IMR-90 (cell line): ENCODE measurements around the gene ATXN10. TPM values are rescaled to one million over a fixed set of nuclear protein-coding genes. Genes with fewer than 3 reads are reported as not detected.

Experiments
- ATAC-seq: fragments of 200-7000 bp; cut with Tn5 transposase; 2 replicates; pipeline ENCODE4 v1.9.1; 2020; ENCODE audit warnings: low read depth, mild to moderate bottlenecking, moderate library complexity
- BruUV-seq: library from RNA; stranded (reverse); fragments of 400-500 nt; replicated peaks from 2 replicates; lab custom pipeline; 2021; lab: Mats Ljungman, UMichigan
- CTCF ChIA-PET: fragments of 300-600 bp; formaldehyde crosslinking; extraction: SDS; loops from one replicate; lab custom pipeline; 2021; ENCODE audit warnings: antibody characterized with exemption; lab: Yijun Ruan, JAX
- POLR2A ChIA-PET: fragments of 300-600 bp; sonication (Branson Sonifier 250); formaldehyde crosslinking; loops from one replicate; lab custom pipeline; 2022; ENCODE audit warnings: antibody characterized with exemption; ENCODE audit not compliant: unreplicated experiment; lab: Charles Lee
- DNase-seq: peaks from one replicate; pipeline ENCODE4 v3.0.0; 2013
- H2AFZ ChIP-seq: replicated peaks from 2 replicates; pipeline ENCODE3; 2013; ENCODE audit warnings: low read length, mild to moderate bottlenecking; ENCODE audit not compliant: poor library complexity
- H2AK5ac ChIP-seq: 2 replicates; pipeline ENCODE4 v1.6.1; 2013; ENCODE audit warnings: low read depth, low read length, inconsistent platforms
- H2AK9ac ChIP-seq: replicated peaks from 2 replicates; pipeline ENCODE3; 2013; ENCODE audit warnings: mild to moderate bottlenecking, low read depth, low read length, moderate library complexity; ENCODE audit not compliant: poor library complexity
- H2BK120ac ChIP-seq: 2 replicates; pipeline ENCODE4 v1.6.1; 2013; ENCODE audit warnings: low read depth, low read length, inconsistent platforms
- H2BK15ac ChIP-seq: 3 replicates; pipeline ENCODE4 v1.6.1; 2013; ENCODE audit warnings: low read depth, low read length, inconsistent platforms
- H2BK20ac ChIP-seq: 2 replicates; pipeline ENCODE4 v1.6.1; 2013; ENCODE audit warnings: low read depth, mild to moderate bottlenecking, inconsistent platforms, low read length, moderate library complexity
- H2BK5ac ChIP-seq: 2 replicates; pipeline ENCODE4 v1.6.1; 2013; ENCODE audit warnings: mild to moderate bottlenecking, low read depth, low read length, inconsistent platforms; ENCODE audit not compliant: poor library complexity, severe bottlenecking
- H3K14ac ChIP-seq: replicated peaks from 2 replicates; pipeline ENCODE4 v1.6.1; 2013; ENCODE audit warnings: low read depth, low read length, inconsistent platforms
- H3K18ac ChIP-seq: 2 replicates; pipeline ENCODE4 v1.6.1; 2013; ENCODE audit warnings: low read depth, low read length, control low read depth
- H3K23ac ChIP-seq: 2 replicates; pipeline ENCODE4 v1.6.1; 2013; ENCODE audit warnings: low read depth, low read length, inconsistent platforms
- H3K27ac ChIP-seq: 2 replicates; pipeline ENCODE4 v1.5.1; 2013; ENCODE audit warnings: mild to moderate bottlenecking, control low read depth, low read length; ENCODE audit not compliant: insufficient read depth
- H3K27me3 ChIP-seq: 2 replicates; pipeline ENCODE4 v1.6.1; 2013; ENCODE audit warnings: low read length; ENCODE audit not compliant: control insufficient read depth, insufficient read depth
- H3K36me3 ChIP-seq: 2 replicates; pipeline ENCODE4 v1.6.1; 2013; ENCODE audit warnings: low read length, mixed read lengths; ENCODE audit not compliant: control insufficient read depth, insufficient read depth
- H3K4ac ChIP-seq: 2 replicates; pipeline ENCODE4 v1.6.1; 2013; ENCODE audit warnings: low read depth, low read length, inconsistent platforms
- H3K4me1 ChIP-seq: 2 replicates; pipeline ENCODE4 v1.6.1; 2013; ENCODE audit warnings: low read length, mixed read lengths; ENCODE audit not compliant: control insufficient read depth, insufficient read depth
- H3K4me2 ChIP-seq: 2 replicates; pipeline ENCODE4 v1.6.1; 2013; ENCODE audit warnings: low read depth, mild to moderate bottlenecking, control low read depth, low read length, moderate library complexity
- H3K4me3 ChIP-seq: 2 replicates; pipeline ENCODE4 v1.5.1; 2013; ENCODE audit warnings: low read depth, mild to moderate bottlenecking, control low read depth, low read length, moderate library complexity; ENCODE audit not compliant: insufficient read depth
- H3K56ac ChIP-seq: 2 replicates; pipeline ENCODE4 v1.6.1; 2013; ENCODE audit warnings: low read length, inconsistent platforms; ENCODE audit not compliant: insufficient read depth; ENCODE audit errors: extremely low read depth
- H3K79me1 ChIP-seq, 2 experiments: 2 replicates each; pipeline ENCODE4 v1.6.1; 2013; ENCODE audit warnings: low read length in 2 of 2, inconsistent platforms in 1 of 2, low read depth in 1 of 2
- H3K9ac ChIP-seq: 2 replicates; pipeline ENCODE4 v1.6.1; 2013; ENCODE audit warnings: low read depth, low read length, control low read depth
- H3K9me1 ChIP-seq: 2 replicates; pipeline ENCODE4 v1.6.1; 2013; ENCODE audit warnings: low read length, inconsistent platforms; ENCODE audit not compliant: insufficient read depth
- H3K9me3 ChIP-seq: 2 replicates; pipeline ENCODE4 v1.6.1; 2013; ENCODE audit warnings: low read length; ENCODE audit not compliant: control insufficient read depth, insufficient read depth
- H4K20me1 ChIP-seq: 2 replicates; pipeline ENCODE4 v1.6.1; 2013; ENCODE audit warnings: low read length, inconsistent platforms; ENCODE audit not compliant: insufficient read depth
- H4K5ac ChIP-seq: 2 replicates; pipeline ENCODE4 v1.6.1; 2013; ENCODE audit warnings: mild to moderate bottlenecking, low read depth, low read length, control low read depth
- H4K8ac ChIP-seq, 2 experiments: 2 replicates each; pipeline ENCODE4 v1.6.1; 2013; ENCODE audit warnings: low read depth in 2 of 2, low read length in 2 of 2, control low read depth in 1 of 2, inconsistent platforms in 1 of 2
- H4K91ac ChIP-seq: 2 replicates; pipeline ENCODE4 v1.6.1; 2013; ENCODE audit warnings: low read depth, low read length, inconsistent platforms; ENCODE audit not compliant: insufficient read depth
- CEBPB ChIP-seq: IDR thresholded peaks from 2 replicates; pipeline ENCODE4 v1.6.1; 2012; ENCODE audit warnings: low read depth, low read length, improper control_type of control experiment
- FOS ChIP-seq: fragments of 150-350 bp; IDR thresholded peaks from 2 replicates; pipeline ENCODE4 v1.6.1; 2016; ENCODE audit warnings: low read depth, low read length
- MAFK ChIP-seq: IDR thresholded peaks from 2 replicates; pipeline ENCODE4 v1.6.1; 2012; ENCODE audit warnings: low read depth, low read length, improper control_type of control experiment
- WGBS, 2 experiments: methylation state at CpG; one replicate each; pipeline versions ENCODE4 v1.1.5 to v1.1.7; 2013; ENCODE audit warnings: missing lambda C conversion rate in 2 of 2; ENCODE audit not compliant: insufficient read length in 1 of 2; ENCODE audit errors: extremely low coverage in 2 of 2; 5-methylcytosine and 5-hydroxymethylcytosine counted together
- dilution Hi-C: fragments of 300-500 bp; cut with HindIII; formaldehyde crosslinking; loops from one replicate; pipeline ENCODE4 v1.14.3; 2018; ENCODE audit warnings: low sequenced_read_pairs; ENCODE audit not compliant: unreplicated experiment
- in situ Hi-C: fragments of 300-500 bp; cut with MboI; formaldehyde crosslinking; loops from 3 replicates; pipeline ENCODE4 v1.14.3; 2019; ENCODE audit warnings: low sequenced_read_pairs, inconsistent platforms, mixed read lengths
- intact Hi-C: fragments of 100-400 bp; cut with micrococcal nuclease; formaldehyde crosslinking; loops from 2 replicates; pipeline ENCODE4 v1.10.0; 2022
- polyA plus RNA-seq, 3 experiments: library from polyadenylated mRNA; depleted of rRNA; stranded (reverse); fragments of >200 nt; gene quantifications; 2 replicates each; pipeline ENCODE4 v1.2.3, GENCODE V29; 2012; ENCODE audit warnings: low replicate concordance in 1 of 3
- total RNA-seq: library from RNA; depleted of rRNA; stranded (reverse); fragments of >200 nt; gene quantifications from 2 replicates; pipeline ENCODE4 v1.2.3, GENCODE V29; 2012
- TF ChIP-seq, protein P1 (sequence below): fragments of 150-350 bp; IDR thresholded peaks from 2 replicates; pipeline ENCODE4 v1.6.1; 2016; ENCODE audit warnings: low read depth, mild to moderate bottlenecking, low read length, moderate library complexity, borderline replicate concordance

The ATXN10 gene
- total and polyA plus RNA-seq, 2 of the 4 experiments (the other 2 are of a cell fraction): 116 to 231 TPM

DNA sequence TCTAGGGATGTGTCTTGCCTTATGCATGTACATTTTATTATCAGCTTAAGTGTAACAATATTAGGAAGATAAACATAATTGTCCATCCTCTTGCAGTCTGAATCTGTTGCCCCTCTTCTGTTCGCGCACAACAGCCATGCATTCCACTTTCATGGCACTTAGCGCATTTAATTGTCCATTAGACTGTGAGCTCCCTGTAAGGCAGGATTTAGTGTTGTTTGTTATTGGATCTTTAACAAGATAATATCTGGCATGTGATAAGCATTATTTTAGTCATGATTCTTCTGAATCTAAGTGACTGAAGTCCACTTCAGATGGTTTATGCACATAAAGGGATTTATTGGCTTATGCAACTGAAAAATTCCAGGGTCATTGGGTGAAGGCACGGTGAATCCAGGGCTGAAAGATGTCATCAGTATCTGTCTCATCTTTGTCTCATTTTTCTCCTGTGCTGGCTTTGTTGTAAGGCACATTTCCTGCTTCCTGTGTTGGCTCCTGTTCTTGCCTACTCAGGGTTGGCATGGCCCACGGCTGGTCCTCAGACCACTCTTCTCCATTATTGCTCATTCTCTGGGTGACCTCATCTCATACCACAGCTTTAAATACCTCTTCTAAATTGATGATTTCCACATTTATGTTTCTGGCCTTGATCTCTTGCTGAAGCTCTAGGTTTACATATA lies 37.6 kb downstream of the ATXN10 start:
- Histone ChIP-seq H3K23ac (no peak overlapping the region), H2BK15ac (0 out of 3 replicates have a peak overlapping the region, but pooled peaks have one; percentile 23), H3K56ac (no peak overlapping the region), H3K4me3 (no peak overlapping the region), H3K14ac (peak overlapping the region; percentile 16; the same call in 1 of the 2 replicates), H4K8ac (peak overlapping the region in 1 of 2 experiments; percentile 12; a peak in 1 of 4 replicates), H4K91ac (no peak overlapping the region), H3K27ac (no peak overlapping the region), H3K9me3 (no peaks in the 10 kb centered on the region), H2BK120ac (no peak overlapping the region), H3K18ac (peak overlapping the region; percentile 37; the same call in 1 of the 2 replicates), H2AK9ac (no peak overlapping the region), H3K4me2 (peak overlapping the region; percentile 67), H3K4me1 (peaks cover 17% of the 10 kb centered on the region), H3K9me1 (peaks cover 28% of the 10 kb centered on the region), H4K5ac (no peak overlapping the region), H3K79me1 (peaks cover 36 to 76% of the 10 kb centered on the region in 2 experiments), H2AK5ac (0 out of 2 replicates have a peak overlapping the region, but pooled peaks have one; percentile 20), H3K27me3 (no peaks in the 10 kb centered on the region), H2BK20ac (0 out of 2 replicates have a peak overlapping the region, but pooled peaks have one; percentile 11), H2BK5ac (peak overlapping the region; percentile 74), H2AFZ (no peak overlapping the region), H3K9ac (no peak overlapping the region), H3K4ac (no peak overlapping the region), H4K20me1 (peaks cover 58% of the 10 kb centered on the region), H3K36me3 (peaks cover 13% of the 10 kb centered on the region)
- peak; percentile 79 for DNase-seq
- ChIA-PET CTCF (no interaction called here), POLR2A (interaction anchor here (1.7 kb wide), 1 partner anchor 38 kb away, joined by 9 read pairs; the partner anchor contains the start of gene ATXN10)
- dilution Hi-C loops: no loop called here
- 0% methylated on average over 1 of the region's 5 CpGs; no CpG with 5 or more reads in 1 of the 2 experiments for WGBS, 2 experiments
- intact Hi-C loops: no loop called here
- no TSS peak for BruUV-seq
- in situ Hi-C loops: no loop called here
- peak; percentile 88 for ATAC-seq
- TF ChIP-seq, protein P1, sequence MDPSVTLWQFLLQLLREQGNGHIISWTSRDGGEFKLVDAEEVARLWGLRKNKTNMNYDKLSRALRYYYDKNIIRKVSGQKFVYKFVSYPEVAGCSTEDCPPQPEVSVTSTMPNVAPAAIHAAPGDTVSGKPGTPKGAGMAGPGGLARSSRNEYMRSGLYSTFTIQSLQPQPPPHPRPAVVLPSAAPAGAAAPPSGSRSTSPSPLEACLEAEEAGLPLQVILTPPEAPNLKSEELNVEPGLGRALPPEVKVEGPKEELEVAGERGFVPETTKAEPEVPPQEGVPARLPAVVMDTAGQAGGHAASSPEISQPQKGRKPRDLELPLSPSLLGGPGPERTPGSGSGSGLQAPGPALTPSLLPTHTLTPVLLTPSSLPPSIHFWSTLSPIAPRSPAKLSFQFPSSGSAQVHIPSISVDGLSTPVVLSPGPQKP: no peak
- TF ChIP-seq MAFK (peak; percentile 38; the same call in 1 of the 2 replicates), FOS (0 out of 2 replicates have a peak, but pooled peaks have one; percentile 26), CEBPB (peak; percentile 68)
